IMR-90 (cell line): Measurements from ENCODE around the gene ASB11. TPM values are rescaled to one million over a fixed set of nuclear protein-coding genes. Genes with fewer than 3 reads are reported as not detected.

Experiments used
- ATAC-seq: fragments of 200-7000 bp; cut with Tn5 transposase; 2 replicates; pipeline ENCODE4 v1.9.1; 2020; ENCODE audit warnings: low read depth, mild to moderate bottlenecking, moderate library complexity
- BruUV-seq: library from RNA; stranded (reverse); fragments of 400-500 nt; replicated peaks from 2 replicates; lab custom pipeline; 2021; lab: Mats Ljungman, UMichigan
- CTCF ChIA-PET: fragments of 300-600 bp; formaldehyde crosslinking; extraction: SDS; loops from one replicate; lab custom pipeline; 2021; ENCODE audit warnings: antibody characterized with exemption; lab: Yijun Ruan, JAX
- POLR2A ChIA-PET: fragments of 300-600 bp; sonication (Branson Sonifier 250); formaldehyde crosslinking; loops from one replicate; lab custom pipeline; 2022; ENCODE audit warnings: antibody characterized with exemption; ENCODE audit not compliant: unreplicated experiment; lab: Charles Lee
- DNase-seq: peaks from one replicate; pipeline ENCODE4 v3.0.0; 2013
- H2AFZ ChIP-seq: replicated peaks from 2 replicates; pipeline ENCODE3; 2013; ENCODE audit warnings: low read length, mild to moderate bottlenecking; ENCODE audit not compliant: poor library complexity
- H2AK5ac ChIP-seq: 2 replicates; pipeline ENCODE4 v1.6.1; 2013; ENCODE audit warnings: low read depth, low read length, inconsistent platforms
- H2AK9ac ChIP-seq: replicated peaks from 2 replicates; pipeline ENCODE3; 2013; ENCODE audit warnings: mild to moderate bottlenecking, low read depth, low read length, moderate library complexity; ENCODE audit not compliant: poor library complexity
- H2BK120ac ChIP-seq: 2 replicates; pipeline ENCODE4 v1.6.1; 2013; ENCODE audit warnings: low read depth, low read length, inconsistent platforms
- H2BK15ac ChIP-seq: 3 replicates; pipeline ENCODE4 v1.6.1; 2013; ENCODE audit warnings: low read depth, low read length, inconsistent platforms
- H2BK20ac ChIP-seq: 2 replicates; pipeline ENCODE4 v1.6.1; 2013; ENCODE audit warnings: low read depth, mild to moderate bottlenecking, inconsistent platforms, low read length, moderate library complexity
- H2BK5ac ChIP-seq: 2 replicates; pipeline ENCODE4 v1.6.1; 2013; ENCODE audit warnings: mild to moderate bottlenecking, low read depth, low read length, inconsistent platforms; ENCODE audit not compliant: poor library complexity, severe bottlenecking
- H3K14ac ChIP-seq: replicated peaks from 2 replicates; pipeline ENCODE4 v1.6.1; 2013; ENCODE audit warnings: low read depth, low read length, inconsistent platforms
- H3K18ac ChIP-seq: 2 replicates; pipeline ENCODE4 v1.6.1; 2013; ENCODE audit warnings: low read depth, low read length, control low read depth
- H3K23ac ChIP-seq: 2 replicates; pipeline ENCODE4 v1.6.1; 2013; ENCODE audit warnings: low read depth, low read length, inconsistent platforms
- H3K27ac ChIP-seq: 2 replicates; pipeline ENCODE4 v1.5.1; 2013; ENCODE audit warnings: mild to moderate bottlenecking, control low read depth, low read length; ENCODE audit not compliant: insufficient read depth
- H3K27me3 ChIP-seq: 2 replicates; pipeline ENCODE4 v1.6.1; 2013; ENCODE audit warnings: low read length; ENCODE audit not compliant: control insufficient read depth, insufficient read depth
- H3K36me3 ChIP-seq: 2 replicates; pipeline ENCODE4 v1.6.1; 2013; ENCODE audit warnings: low read length, mixed read lengths; ENCODE audit not compliant: control insufficient read depth, insufficient read depth
- H3K4ac ChIP-seq: 2 replicates; pipeline ENCODE4 v1.6.1; 2013; ENCODE audit warnings: low read depth, low read length, inconsistent platforms
- H3K4me1 ChIP-seq: 2 replicates; pipeline ENCODE4 v1.6.1; 2013; ENCODE audit warnings: low read length, mixed read lengths; ENCODE audit not compliant: control insufficient read depth, insufficient read depth
- H3K4me2 ChIP-seq: 2 replicates; pipeline ENCODE4 v1.6.1; 2013; ENCODE audit warnings: low read depth, mild to moderate bottlenecking, control low read depth, low read length, moderate library complexity
- H3K4me3 ChIP-seq: 2 replicates; pipeline ENCODE4 v1.5.1; 2013; ENCODE audit warnings: low read depth, mild to moderate bottlenecking, control low read depth, low read length, moderate library complexity; ENCODE audit not compliant: insufficient read depth
- H3K56ac ChIP-seq: 2 replicates; pipeline ENCODE4 v1.6.1; 2013; ENCODE audit warnings: low read length, inconsistent platforms; ENCODE audit not compliant: insufficient read depth; ENCODE audit errors: extremely low read depth
- H3K79me1 ChIP-seq, 2 experiments: 2 replicates each; pipeline ENCODE4 v1.6.1; 2013; ENCODE audit warnings: low read length in 2 of 2, inconsistent platforms in 1 of 2, low read depth in 1 of 2
- H3K9ac ChIP-seq: 2 replicates; pipeline ENCODE4 v1.6.1; 2013; ENCODE audit warnings: low read depth, low read length, control low read depth
- H3K9me1 ChIP-seq: 2 replicates; pipeline ENCODE4 v1.6.1; 2013; ENCODE audit warnings: low read length, inconsistent platforms; ENCODE audit not compliant: insufficient read depth
- H3K9me3 ChIP-seq: 2 replicates; pipeline ENCODE4 v1.6.1; 2013; ENCODE audit warnings: low read length; ENCODE audit not compliant: control insufficient read depth, insufficient read depth
- H4K20me1 ChIP-seq: 2 replicates; pipeline ENCODE4 v1.6.1; 2013; ENCODE audit warnings: low read length, inconsistent platforms; ENCODE audit not compliant: insufficient read depth
- H4K5ac ChIP-seq: 2 replicates; pipeline ENCODE4 v1.6.1; 2013; ENCODE audit warnings: mild to moderate bottlenecking, low read depth, low read length, control low read depth
- H4K8ac ChIP-seq, 2 experiments: 2 replicates each; pipeline ENCODE4 v1.6.1; 2013; ENCODE audit warnings: low read depth in 2 of 2, low read length in 2 of 2, control low read depth in 1 of 2, inconsistent platforms in 1 of 2
- H4K91ac ChIP-seq: 2 replicates; pipeline ENCODE4 v1.6.1; 2013; ENCODE audit warnings: low read depth, low read length, inconsistent platforms; ENCODE audit not compliant: insufficient read depth
- MAZ ChIP-seq: IDR thresholded peaks from 2 replicates; pipeline ENCODE4 v1.6.1; 2012; ENCODE audit warnings: low read depth, mild to moderate bottlenecking, low read length, improper control_type of control experiment, moderate library complexity, borderline replicate concordance
- MXI1 ChIP-seq: IDR thresholded peaks from 2 replicates; pipeline ENCODE4 v1.6.1; 2012; ENCODE audit warnings: low read depth, mild to moderate bottlenecking, low read length, moderate library complexity, borderline replicate concordance
- RCOR1 ChIP-seq: IDR thresholded peaks from 2 replicates; pipeline ENCODE4 v1.6.1; 2012; ENCODE audit warnings: mild to moderate bottlenecking, low read length, improper control_type of control experiment; ENCODE audit not compliant: insufficient replicate concordance
- WGBS, 2 experiments: methylation state at CpG; one replicate each; pipeline versions ENCODE4 v1.1.5 to v1.1.7; 2013; ENCODE audit warnings: missing lambda C conversion rate in 2 of 2; ENCODE audit not compliant: insufficient read length in 1 of 2; ENCODE audit errors: extremely low coverage in 2 of 2; 5-methylcytosine and 5-hydroxymethylcytosine counted together
- dilution Hi-C: fragments of 300-500 bp; cut with HindIII; formaldehyde crosslinking; loops from one replicate; pipeline ENCODE4 v1.14.3; 2018; ENCODE audit warnings: low sequenced_read_pairs; ENCODE audit not compliant: unreplicated experiment
- in situ Hi-C: fragments of 300-500 bp; cut with MboI; formaldehyde crosslinking; loops from 3 replicates; pipeline ENCODE4 v1.14.3; 2019; ENCODE audit warnings: low sequenced_read_pairs, inconsistent platforms, mixed read lengths
- intact Hi-C: fragments of 100-400 bp; cut with micrococcal nuclease; formaldehyde crosslinking; loops from 2 replicates; pipeline ENCODE4 v1.10.0; 2022
- polyA plus RNA-seq, 3 experiments: library from polyadenylated mRNA; depleted of rRNA; stranded (reverse); fragments of >200 nt; gene quantifications; 2 replicates each; pipeline ENCODE4 v1.2.3, GENCODE V29; 2012; ENCODE audit warnings: low replicate concordance in 1 of 3
- total RNA-seq: library from RNA; depleted of rRNA; stranded (reverse); fragments of >200 nt; gene quantifications from 2 replicates; pipeline ENCODE4 v1.2.3, GENCODE V29; 2012
- TF ChIP-seq, protein P1 (sequence below): fragments of 150-350 bp; IDR thresholded peaks from 2 replicates; pipeline ENCODE4 v1.6.1; 2016; ENCODE audit warnings: low read depth, mild to moderate bottlenecking, low read length, moderate library complexity, borderline replicate concordance

The ASB11 gene
- total and polyA plus RNA-seq, 2 of the 4 experiments (the other 2 are of a cell fraction), result not detected

DNA sequence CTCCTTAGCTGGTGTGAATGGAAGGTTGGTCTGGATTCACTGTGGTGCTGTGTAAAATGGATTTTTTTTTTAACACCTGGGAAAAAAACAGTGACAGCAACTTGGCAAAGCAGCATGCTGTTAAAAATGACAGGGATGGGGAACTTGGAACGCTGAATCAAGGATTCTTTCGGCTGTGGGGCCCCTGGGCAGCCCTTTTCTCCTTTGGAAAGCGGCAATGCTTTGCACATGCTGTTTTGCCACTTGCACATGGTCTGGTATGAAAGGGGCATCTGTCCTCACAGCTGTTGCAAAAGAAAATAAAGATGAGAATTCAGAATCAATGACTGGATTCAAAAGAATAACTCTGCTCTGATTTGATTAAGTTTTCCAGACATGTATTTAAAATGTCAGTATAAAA lies 30.5 kb upstream of the ASB11 start:
- H2BK15ac ChIP-seq, result no peak overlapping the region
- H4K20me1 ChIP-seq, result no peaks in the 10 kb centered on the region
- TF ChIP-seq, protein P1, sequence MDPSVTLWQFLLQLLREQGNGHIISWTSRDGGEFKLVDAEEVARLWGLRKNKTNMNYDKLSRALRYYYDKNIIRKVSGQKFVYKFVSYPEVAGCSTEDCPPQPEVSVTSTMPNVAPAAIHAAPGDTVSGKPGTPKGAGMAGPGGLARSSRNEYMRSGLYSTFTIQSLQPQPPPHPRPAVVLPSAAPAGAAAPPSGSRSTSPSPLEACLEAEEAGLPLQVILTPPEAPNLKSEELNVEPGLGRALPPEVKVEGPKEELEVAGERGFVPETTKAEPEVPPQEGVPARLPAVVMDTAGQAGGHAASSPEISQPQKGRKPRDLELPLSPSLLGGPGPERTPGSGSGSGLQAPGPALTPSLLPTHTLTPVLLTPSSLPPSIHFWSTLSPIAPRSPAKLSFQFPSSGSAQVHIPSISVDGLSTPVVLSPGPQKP, result no peak
- TF ChIP-seq MAZ (no peak), RCOR1 (no peak), MXI1 (no peak)
- ATAC-seq, result no peak
- H2AK5ac ChIP-seq, result no peak overlapping the region
- no peaks in the 10 kb centered on the region for H3K9me1 ChIP-seq
- H3K27me3 ChIP-seq, result peaks cover 6% of the 10 kb centered on the region
- no peak overlapping the region for H3K4me3 ChIP-seq
- no peak overlapping the region for H2AFZ ChIP-seq
- no peak overlapping the region for H2AK9ac ChIP-seq
- no peak overlapping the region for H4K91ac ChIP-seq
- H3K27ac ChIP-seq, result no peak overlapping the region
- H4K5ac ChIP-seq, result no peak overlapping the region
- H3K9ac ChIP-seq, result no peak overlapping the region
- 20% methylated on average over 1 of the region's 3 CpGs; no CpG with 5 or more reads in 1 of the 2 experiments for WGBS, 2 experiments
- dilution Hi-C loops (no loop called here), intact Hi-C loops (loop anchor here (10.0 kb wide), 1 partner anchor 329 kb away; no protein-coding TSS in a partner anchor), in situ Hi-C loops (loop anchor here (5.0 to 10.0 kb wide), 2 partner anchors 121 to 219 kb away; no protein-coding TSS in a partner anchor)
- H3K4ac ChIP-seq, result no peak overlapping the region
- H4K8ac ChIP-seq, result no peak overlapping the region
- no peak overlapping the region for H2BK120ac ChIP-seq
- H3K56ac ChIP-seq, result no peak overlapping the region
- H2BK5ac ChIP-seq, result no peak overlapping the region
- no peaks in the 10 kb centered on the region for H3K79me1 ChIP-seq
- H3K4me2 ChIP-seq, result no peak overlapping the region
- no peak overlapping the region for H3K18ac ChIP-seq
- no peaks in the 10 kb centered on the region for H3K9me3 ChIP-seq
- H3K4me1 ChIP-seq, result peaks cover 2% of the 10 kb centered on the region; the same call in 1 of the 2 replicates
- H3K36me3 ChIP-seq, result no peaks in the 10 kb centered on the region
- ChIA-PET POLR2A (no interaction called here), CTCF (interaction anchor here (0.7 kb wide), 1 partner anchor 23 kb away, joined by 3 read pairs; no protein-coding TSS in a partner anchor)
- H3K23ac ChIP-seq, result no peak overlapping the region
- H3K14ac ChIP-seq, result no peak overlapping the region
- H2BK20ac ChIP-seq, result no peak overlapping the region
- no TSS peak for BruUV-seq
- no peak for DNase-seq
